Stimulated activated naive CD8-positive, alpha-beta T cell treated with anti-CD3 and anti-CD28 coated beads, Interleukin-15, Interleukin-2, amounts not matched to agents 100 U/mL and 50 U/mL, for 24 hours (primary cell): ENCODE data around the gene CASTOR1.

Experiments used
- ATAC-seq: fragments of 150-1000 bp; cut with Tn5 transposase; one replicate; pipeline ENCODE4 v1.10.0; 2021
- DNase-seq: peaks from one replicate; pipeline ENCODE4 v3.0.0; 2021

The CASTOR1 gene

DNA sequence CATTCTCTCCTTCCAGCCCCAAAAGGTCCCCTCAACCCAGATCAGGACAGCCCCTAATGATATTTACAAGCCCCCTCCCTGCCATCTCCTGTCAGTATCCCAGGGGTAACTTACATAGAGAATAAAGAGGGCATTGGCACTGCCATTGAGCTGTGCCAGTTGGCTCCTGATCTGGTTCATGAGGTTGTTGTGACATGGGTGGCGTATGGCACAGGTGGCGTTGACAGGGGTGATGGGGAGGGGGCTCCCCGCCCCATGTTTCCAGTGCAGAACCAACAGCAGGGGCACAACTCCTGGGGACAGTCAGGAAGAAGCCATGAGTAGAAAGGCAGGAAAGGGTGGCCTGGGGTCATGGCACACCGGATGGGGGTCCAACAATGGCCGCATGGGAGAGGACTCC is 44.7 kb downstream of the CASTOR1 start:
- ATAC-seq (no peak), DNase-seq (no peak)

DNA sequence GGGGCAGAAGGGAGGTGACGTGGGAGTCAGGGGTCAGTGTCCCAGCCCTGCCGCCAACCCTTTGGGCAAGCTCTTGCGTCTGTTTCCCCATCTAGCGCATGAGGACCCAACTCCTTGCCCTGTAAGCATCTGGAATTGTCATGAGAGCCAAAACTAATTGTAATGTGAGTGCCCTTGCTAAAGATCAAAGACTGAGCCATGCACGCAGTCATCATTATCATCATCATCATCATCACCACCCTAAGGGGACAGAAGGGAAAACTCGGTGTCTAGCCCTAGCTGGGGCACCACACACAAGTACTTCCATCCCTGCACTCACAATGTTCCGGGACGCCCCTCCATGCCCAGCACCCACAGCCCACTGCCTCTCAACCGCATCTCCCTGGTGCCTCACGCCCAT is 45.2 kb downstream of the CASTOR1 start:
- ATAC-seq, result no peak
- DNase-seq, result no peak

DNA sequence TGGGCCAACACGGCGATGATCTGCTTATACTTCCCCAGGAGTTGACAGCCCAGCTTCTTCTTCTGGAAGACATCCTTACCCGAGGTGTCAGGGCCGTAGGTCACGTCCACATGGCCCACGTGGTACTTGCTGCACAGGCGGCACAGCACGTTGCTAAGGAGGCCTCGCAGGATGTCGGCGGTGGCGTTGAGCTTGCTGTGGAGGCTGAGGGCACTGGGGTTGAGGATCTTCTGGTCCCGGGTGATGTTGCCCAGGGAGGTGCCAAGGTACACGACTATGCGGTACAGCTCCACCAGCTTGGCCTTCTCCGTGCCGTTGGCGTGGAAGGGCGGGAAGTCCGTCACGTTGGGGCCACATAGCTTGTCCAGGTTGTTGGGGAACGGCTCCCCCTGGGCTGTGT is 45.6 kb downstream of the CASTOR1 start:
- DNase-seq (no peak), ATAC-seq (no peak)

DNA sequence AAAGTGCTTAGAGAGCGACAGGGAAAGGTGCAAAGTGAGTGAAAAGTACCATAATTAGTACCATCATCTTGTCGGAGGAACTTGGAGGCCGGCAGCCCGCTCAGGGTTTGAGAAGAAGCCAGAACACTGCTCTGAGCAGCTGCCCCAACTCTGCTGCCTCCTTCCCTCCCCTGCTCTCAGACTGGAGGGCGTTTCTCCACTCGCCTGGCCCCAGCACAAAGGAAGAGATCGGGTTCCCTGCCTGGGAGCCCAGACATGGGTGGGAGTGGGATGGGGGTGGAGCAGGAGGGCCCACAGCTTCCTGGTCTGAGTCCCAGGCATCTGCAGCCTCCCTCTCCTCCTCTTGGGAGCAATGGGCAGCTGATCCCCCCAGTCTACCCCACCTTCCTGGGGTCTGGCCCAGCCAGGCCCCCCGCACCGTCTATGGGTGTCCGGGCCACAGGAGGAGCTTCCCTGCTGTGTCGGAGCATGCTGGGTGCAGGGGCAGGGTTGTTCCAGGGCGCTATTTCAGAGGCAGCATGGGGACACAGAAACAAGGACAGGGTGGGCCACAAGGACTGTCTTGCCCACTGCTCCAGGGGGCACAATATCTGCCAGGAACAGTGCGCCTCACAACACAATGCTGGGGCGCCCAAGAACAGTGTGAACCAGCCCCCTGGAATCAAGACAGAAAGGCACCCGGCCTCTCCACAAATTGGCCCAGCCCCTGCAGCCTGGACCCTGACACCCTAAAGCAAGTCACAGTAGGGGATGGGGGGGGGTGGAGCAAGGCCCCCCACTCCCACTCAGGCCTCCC is 47.5 kb downstream of the CASTOR1 start:
- DNase-seq (no peak), ATAC-seq (no peak)

DNA sequence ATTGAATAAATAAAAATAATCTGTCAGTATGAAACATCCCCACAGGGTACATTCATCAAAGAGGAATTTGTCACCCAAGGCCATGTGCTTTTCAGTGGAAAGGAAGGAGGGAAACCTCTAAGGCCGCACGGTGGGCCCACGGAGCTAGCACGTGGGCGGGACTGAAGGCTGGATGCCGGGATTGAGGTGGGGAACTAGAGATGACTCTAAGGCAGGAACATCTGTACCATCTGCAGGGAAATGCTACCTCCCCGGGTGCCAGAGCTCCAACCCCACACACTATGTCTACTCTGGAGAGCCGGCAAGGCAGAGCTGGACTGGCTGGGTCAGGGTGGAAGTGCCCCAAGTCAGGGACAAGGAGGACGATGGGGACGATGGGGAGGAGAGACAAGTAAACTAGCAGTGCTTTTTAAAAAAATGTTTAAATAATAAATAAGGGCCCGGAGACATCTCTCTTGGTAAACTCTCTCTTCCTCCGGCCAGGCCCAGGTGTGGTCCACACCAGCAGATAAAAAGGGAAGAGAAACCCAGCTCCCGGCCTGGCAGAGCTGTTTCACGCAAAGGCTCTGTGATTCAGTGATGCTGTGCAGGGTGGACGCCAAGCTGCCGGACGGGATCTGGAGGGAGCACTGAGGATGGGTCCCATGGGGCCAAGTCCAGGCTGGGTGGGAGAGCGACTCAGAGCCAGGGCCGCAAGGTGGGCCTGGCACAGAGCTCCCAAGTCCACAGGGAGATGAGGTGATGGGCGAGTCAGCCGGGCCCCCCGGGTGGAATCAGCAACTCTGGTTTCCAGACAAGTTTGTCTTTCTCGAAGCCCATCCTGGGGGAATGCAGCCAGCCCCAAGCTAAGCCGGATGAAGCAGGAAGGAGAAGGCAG is 48.5 kb downstream of the CASTOR1 start:
- ATAC-seq, result no peak
- no peak for DNase-seq

DNA sequence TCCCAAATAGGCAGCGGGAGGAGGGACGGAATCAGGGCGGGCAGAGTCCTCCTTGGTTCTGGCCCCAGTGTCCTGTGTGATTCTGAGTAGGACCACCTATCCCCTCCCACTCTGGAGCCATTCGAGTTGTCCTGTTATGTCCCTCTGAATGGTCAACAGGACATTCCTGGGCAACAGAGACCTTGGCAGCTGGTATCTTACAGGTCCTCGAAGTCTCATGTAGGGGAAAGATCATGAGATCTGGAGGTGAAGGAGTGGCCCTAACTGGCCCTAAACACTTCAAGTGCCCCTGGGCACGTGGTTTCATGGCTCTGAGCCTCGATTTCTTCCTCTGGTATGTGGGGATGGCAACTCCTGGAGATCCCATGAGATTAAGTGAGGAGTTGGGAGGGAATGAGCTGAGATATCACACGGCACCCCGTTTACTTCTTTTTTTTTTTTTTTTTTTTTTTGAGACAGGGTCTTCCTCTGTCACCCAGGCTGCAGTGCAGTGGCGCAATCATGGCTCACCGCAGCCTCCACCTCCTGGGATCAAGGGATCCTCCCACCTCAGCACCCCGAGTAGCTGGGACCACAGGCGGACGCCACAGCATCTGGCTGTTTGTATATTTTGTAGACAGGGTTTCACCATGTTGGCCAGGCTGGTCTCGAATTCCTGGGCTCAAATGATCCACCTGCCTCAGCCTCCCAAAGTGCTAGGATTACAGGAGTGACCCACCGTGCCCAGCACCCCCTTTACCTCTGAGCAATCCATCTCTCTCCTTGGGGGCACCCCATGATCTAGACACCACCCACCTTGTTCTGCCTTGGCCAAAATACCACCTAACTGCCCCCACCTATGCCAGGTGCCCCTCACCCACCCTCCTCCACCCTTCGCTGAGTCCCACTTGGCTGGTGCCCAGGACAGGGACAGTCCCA is 49.6 kb downstream of the CASTOR1 start:
- peak; percentile 20 for ATAC-seq
- no peak for DNase-seq

DNA sequence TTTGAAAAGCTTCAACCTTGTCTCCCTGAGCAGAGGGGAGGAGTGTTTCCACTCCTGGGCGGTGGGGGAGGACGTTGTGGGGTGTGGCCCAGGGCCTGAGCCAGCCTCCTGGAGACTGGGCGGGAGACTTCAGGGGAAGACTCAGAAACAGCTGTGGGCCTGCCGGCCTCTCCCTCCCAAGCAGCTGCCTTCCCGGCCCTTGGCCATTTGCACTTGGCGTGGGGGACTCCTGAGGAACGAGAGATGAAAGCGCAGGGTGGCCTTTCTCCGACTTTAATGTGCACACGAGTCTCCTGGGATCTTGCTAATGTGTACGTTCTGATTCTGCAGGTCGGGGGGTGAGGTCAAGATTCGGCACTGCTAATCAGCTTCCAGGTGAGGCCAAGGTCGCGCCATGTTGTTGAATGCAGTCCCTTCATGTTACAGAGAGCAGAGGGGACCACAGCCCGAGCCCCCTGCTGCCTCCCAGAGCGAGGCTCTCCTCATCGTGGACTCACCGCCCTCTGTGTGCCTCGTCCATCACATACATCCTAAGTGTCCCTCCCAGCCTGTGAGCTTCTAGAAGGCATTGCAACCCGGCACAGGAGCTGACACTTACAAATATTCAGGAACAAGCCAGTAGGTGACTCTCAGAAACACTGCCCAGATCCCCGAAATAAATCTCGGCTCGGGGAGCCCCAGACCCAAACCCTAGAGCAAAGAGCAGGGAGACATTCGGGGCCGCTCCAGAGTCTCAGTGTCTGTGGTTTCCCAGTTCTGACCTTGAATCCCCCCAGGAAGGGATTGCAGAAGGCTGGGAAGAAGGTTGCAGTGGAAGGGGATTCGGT is 50.4 kb downstream of the CASTOR1 start:
- no peak for DNase-seq
- ATAC-seq, result peak; percentile 12

DNA sequence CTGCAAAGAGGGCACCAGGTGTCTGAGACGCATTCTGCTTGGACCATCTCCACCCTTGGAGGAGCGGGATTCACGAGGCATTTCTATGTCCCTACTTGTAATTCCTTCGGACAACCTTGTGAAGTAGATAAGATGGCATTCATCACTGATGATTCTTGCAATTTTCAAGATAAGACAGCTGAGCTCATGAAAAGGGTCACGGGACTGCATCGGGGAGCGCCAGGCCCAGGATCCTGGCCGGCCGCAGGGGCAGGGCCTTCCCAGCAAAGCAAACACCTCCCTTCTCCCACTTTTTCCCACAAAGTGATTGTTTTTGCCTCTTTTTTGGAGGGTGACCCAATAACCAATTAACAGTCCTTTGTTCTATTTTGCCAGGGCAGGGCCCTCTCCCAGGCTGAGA is 51.2 kb downstream of the CASTOR1 start:
- DNase-seq (no peak), ATAC-seq (no peak)

DNA sequence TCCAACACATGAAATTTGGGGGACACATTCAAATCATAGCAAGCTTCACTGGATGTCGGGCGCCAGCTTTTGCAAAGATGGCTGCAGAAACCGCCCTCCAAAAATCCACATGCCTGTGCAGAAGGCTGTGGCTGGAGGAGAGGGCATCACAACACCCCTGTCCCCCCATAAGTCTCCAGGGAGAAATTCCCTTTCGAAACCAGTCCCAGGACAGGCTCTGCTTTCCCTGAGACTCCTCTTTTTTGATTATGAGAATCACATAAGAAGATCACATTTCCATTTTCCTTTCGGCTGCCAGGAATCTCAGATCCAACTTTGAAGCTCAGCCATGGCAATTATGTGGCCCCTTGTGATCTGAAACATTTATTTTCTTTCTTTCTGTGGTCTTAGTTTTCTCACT is 52.4 kb downstream of the CASTOR1 start:
- no peak for DNase-seq

DNA sequence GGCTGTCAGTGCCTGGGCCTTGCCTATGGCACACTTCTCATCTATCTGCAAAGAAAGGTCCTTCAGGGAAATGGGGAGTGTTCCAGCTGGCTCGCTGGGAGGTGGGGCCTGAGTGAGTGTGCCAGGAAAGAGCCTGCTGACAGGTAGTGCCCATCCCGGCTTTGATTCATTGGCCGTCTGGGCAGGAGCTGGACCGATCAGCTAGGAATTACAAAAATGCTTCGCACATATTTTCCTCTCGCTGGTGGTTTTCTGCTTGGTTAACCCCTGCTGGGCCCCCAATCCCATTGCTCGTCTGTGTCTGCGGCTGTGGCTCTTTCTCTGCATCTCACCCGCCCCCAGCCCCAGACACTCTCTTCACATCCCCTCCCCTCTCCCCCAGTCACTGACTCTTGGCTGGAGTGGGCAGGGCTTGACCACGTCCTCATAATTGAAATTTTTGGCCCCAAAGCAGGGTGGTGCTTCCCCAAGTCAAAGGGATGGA is 53.6 kb downstream of the CASTOR1 start:
- ATAC-seq (no peak), DNase-seq (no peak)

More for the DNA sequence above, 52.4 kb downstream of the CASTOR1 start:
- no peak for ATAC-seq
